Upper lobe of left lung (tissue), 4 donors: ENCODE results near the gene AGBL4.

Experiments
- CTCF ChIP-seq, 6 experiments: fragments of 450-650 bp in 4 of 6; fragments of 200-600 bp in 2 of 6; sonication (generic) in 2 of 6; IDR thresholded peaks; one replicate each; pipeline ENCODE4 v1.5.1; 2016 to 2019; ENCODE audit warnings: antibody characterized with exemption in 6 of 6
- POLR2A ChIP-seq, 4 donors: fragments of 450-650 bp; IDR thresholded peaks; one replicate each; pipeline ENCODE4 v1.5.1; 2016 to 2017; ENCODE audit warnings: antibody characterized with exemption in 4 of 4, mild to moderate bottlenecking in 2 of 4
- POLR2AphosphoS5 ChIP-seq, 2 donors: sonication (generic); formaldehyde crosslinking; IDR thresholded peaks; one replicate each; pipeline ENCODE4 v1.5.1; 2017; ENCODE audit warnings: antibody characterized with exemption in 2 of 2

- TF ChIP-seq CTCF (IDR thresholded peaks at IDR 0.05), result no peak
- no peak for TF ChIP-seq POLR2A (IDR thresholded peaks at IDR 0.05)
- no peak for TF ChIP-seq POLR2AphosphoS5 (IDR thresholded peaks at IDR 0.05)
Measured at GRCh38 chr1:48820491-48820890, 1203.3 kb downstream of the AGBL4 start.
